Measurements from ENCODE around the gene SMIM21.

DNA sequence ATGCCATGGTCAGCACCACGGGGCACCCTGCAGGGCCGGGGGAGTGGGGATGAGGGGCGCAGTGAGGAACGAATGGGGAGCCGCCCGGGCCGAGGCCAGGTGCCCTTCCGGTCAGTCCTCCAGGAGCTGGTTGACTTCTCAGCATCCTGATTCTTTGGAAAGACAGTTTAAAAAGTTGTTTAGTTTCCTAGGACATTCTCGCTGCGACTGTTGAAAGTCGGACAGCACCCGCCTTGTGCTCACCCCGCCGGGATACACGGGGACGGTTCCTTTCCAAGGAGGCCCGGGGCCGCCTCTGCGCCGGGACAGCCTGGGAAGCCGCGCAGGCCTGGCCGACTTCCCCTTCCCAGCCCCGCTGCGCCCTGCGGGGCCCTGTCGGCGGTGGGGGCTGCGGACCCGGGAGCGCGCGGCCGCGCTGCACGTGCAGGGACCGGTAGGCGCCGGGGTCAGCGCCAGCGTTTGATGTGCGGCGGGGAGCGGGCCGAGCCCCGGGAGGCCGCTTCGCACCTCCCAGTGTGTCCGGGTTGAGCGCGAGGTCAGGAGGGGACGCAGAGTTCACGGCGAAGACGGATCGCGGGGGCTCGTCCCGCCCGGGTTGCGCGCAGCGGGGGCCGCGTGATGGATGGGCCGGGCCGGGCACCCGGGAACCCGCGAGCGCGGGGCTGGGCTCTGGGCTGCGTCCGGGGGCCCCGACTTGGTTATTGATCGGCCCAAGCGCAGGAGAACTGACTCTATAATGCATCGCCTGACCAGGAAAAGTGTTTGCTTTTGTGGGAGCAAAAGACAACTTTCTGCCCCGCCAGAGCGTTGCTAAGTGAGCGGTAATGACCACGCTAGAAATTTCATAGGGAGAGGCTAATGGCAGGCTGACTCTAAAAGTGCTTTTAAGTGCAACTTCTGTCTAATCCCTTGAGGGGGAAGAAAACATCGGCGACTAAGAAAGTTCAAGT lies 28.0 kb upstream of the SMIM21 start:
- TF ChIP-seq HOXC10 (CRISPR knock-in tag; IDR thresholded peaks at IDR 0.05) (no peak), KLF16 (tag by site-specific recombination; IDR thresholded peaks at IDR 0.05) (no peak)
- TF ChIP-seq, protein P1, sequence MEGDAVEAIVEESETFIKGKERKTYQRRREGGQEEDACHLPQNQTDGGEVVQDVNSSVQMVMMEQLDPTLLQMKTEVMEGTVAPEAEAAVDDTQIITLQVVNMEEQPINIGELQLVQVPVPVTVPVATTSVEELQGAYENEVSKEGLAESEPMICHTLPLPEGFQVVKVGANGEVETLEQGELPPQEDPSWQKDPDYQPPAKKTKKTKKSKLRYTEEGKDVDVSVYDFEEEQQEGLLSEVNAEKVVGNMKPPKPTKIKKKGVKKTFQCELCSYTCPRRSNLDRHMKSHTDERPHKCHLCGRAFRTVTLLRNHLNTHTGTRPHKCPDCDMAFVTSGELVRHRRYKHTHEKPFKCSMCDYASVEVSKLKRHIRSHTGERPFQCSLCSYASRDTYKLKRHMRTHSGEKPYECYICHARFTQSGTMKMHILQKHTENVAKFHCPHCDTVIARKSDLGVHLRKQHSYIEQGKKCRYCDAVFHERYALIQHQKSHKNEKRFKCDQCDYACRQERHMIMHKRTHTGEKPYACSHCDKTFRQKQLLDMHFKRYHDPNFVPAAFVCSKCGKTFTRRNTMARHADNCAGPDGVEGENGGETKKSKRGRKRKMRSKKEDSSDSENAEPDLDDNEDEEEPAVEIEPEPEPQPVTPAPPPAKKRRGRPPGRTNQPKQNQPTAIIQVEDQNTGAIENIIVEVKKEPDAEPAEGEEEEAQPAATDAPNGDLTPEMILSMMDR (tag by site-specific recombination; IDR thresholded peaks at IDR 0.05), result no peak
